22Rv1 (cell line): ENCODE results near the gene RPS14.

Source experiments
- H3K27ac ChIP-seq: fragments of 450-650 bp; 2 replicates; pipeline ENCODE4 v1.5.1; 2017
- ZFX ChIP-seq: fragments of 450-650 bp; IDR thresholded peaks from 2 replicates; pipeline ENCODE4 v1.6.1; 2017; ENCODE audit warnings: antibody characterized with exemption, borderline replicate concordance
- TF ChIP-seq, protein P1 (sequence below): fragments of 450-650 bp; IDR thresholded peaks from 2 replicates; pipeline ENCODE4 v1.5.1; 2017; ENCODE audit warnings: mild to moderate bottlenecking

The RPS14 gene

DNA sequence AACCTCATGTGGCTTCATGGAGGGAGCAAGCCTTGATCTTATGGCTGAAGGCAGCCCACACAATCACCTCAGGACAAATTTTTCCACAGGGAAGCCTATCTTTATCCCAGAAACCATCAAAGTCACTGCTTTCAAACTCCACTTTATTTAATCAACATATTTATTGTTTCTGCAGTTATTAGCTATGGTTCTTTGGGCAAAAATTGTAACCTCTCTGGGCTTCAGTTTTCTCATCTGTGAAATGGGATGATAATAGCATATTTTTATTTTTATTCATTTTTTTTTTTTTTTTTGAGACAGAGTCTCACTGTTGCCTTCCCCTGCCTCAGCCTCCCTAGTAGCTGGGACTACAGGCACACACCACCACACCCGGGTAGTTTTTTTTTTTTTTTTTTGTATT lies 2.1 kb upstream of the RPS14 start:
- TF ChIP-seq, protein P1, sequence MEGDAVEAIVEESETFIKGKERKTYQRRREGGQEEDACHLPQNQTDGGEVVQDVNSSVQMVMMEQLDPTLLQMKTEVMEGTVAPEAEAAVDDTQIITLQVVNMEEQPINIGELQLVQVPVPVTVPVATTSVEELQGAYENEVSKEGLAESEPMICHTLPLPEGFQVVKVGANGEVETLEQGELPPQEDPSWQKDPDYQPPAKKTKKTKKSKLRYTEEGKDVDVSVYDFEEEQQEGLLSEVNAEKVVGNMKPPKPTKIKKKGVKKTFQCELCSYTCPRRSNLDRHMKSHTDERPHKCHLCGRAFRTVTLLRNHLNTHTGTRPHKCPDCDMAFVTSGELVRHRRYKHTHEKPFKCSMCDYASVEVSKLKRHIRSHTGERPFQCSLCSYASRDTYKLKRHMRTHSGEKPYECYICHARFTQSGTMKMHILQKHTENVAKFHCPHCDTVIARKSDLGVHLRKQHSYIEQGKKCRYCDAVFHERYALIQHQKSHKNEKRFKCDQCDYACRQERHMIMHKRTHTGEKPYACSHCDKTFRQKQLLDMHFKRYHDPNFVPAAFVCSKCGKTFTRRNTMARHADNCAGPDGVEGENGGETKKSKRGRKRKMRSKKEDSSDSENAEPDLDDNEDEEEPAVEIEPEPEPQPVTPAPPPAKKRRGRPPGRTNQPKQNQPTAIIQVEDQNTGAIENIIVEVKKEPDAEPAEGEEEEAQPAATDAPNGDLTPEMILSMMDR, result no peak
- no peak for TF ChIP-seq ZFX
- H3K27ac ChIP-seq, result no peak overlapping the region

DNA sequence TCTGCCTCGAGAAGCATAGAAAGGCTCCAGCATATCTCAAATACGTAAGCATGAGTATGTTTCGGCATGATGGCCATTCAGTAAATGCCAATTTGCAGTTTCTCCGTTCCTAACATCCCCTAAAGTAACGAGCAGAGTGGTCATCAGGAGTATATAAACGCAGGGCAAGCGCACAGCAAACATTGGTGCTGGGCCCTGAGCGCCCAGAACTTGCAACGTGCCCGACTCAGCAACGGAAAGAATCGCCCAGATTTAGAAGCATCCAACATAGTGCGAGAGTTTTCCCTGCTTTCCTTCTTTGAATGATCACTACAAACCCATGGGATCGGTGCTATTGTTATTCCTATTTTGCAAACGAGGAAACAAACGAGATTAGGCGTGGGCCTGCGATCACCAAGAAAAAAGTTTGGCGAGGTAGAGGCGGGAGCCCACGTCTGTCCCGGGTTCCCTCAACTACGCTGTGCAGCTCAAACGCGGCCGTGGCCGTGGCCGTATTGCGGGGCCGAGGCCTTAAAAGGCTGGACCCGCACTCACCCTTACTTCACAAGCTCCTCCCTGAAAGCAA lies 505 bp downstream of the RPS14 start:
- peak overlapping the region; percentile 87 for H3K27ac ChIP-seq
- TF ChIP-seq ZFX, result no peak
- TF ChIP-seq, protein P1, result no peak

DNA sequence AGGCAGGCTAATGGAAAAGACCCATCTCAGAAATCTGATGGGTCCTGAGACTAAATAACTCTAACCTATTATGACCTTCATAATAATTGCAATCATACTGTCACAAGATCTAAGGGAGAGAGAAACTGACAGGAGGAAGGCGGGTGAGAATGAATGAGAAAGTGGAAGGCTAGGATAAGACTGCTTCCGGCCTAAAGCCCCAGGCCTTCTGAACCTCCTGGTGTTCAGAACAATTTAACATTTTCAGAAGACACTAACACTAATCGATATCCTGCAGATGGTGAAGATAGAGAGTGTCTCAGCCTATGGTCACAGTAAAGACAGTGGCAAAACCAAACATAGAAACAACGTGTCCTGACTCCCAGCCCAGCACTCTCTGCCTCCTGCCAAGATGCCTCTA lies 1.2 kb downstream of the RPS14 start:
- TF ChIP-seq ZFX, result no peak
- TF ChIP-seq, protein P1, result no peak
- H3K27ac ChIP-seq, result peak overlapping the region; percentile 87

DNA sequence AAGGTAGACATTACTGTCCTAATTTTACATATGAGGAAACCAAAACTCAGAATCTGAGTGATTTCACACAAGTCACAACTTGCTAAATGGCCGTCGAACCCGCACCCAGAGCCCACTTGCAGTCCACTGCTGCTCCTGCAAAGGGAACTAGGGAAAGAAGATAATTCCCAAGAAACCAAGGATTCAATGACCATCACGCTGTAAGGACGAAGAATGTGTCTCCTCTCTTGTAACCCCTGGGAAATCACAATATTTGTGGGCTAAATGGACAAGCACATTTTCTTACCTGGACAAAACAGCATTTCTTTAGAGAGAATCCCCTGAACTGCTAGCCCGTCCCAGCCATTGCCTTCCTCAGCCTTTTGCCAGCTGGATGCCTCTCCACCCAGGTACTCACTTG lies 2.4 kb downstream of the RPS14 start:
- no peak for TF ChIP-seq ZFX
- TF ChIP-seq, protein P1, result no peak
- peak overlapping the region; percentile 87; the same call in 1 of the 2 replicates for H3K27ac ChIP-seq

DNA sequence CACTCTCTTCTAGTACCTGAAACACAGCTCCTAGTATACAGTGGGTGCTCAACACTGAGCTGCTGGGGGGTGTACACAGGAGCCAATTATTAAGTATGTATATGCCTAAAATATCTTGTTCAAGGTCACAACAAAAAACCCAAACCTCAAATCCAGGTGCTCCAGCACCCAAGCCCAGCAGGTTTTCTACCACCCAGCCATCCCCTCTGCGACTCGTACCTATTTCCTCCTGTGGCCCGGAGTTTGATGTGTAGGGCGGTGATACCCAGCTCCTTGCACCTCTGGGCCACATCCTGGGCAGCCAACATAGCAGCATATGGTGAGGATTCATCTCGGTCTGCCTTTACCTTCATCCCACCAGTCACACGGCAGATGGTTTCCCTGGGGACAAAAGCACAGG lies 3.0 kb downstream of the RPS14 start:
- no peak for TF ChIP-seq ZFX
- TF ChIP-seq, protein P1, result no peak
- H3K27ac ChIP-seq, result no peak overlapping the region

DNA sequence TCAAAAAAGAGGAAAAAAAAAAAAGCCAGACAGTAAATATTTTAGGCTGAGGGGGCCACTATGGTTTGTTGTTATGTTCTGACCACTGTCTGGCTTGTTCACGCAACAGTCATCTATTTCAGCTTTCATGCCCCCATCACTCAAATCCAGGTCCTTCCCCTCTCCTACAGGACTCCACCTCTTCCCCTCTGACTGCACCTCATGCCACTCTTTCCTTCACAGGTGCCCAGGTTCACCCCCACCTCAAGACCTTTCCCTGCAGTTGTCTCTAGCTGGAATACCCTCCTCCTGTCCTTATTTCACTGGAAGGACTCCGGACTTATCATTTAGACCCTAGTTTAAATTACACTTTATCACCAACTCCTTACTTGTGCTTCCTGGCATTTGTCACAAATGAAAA lies 3.5 kb downstream of the RPS14 start:
- TF ChIP-seq ZFX, result no peak
- TF ChIP-seq, protein P1, result no peak
- no peak overlapping the region for H3K27ac ChIP-seq

DNA sequence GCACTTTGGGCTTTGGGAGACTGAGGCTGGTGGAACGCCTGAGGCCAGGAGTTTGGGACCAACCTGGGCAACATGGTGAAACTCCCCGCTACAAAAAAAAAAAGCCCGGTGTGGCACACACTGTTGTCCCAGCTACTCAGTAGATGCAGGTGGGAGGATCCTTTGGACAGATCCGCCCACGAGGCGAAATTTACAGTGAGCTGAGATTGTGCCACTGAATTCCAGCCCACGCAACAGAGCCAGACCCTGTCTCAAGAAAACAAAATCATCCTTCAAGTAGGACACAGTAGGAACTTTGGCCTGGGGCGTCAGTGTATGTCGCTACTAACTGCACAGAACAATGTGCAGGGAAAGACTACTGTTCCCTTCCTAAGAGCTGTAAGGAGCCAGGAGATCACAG lies 4.8 kb downstream of the RPS14 start:
- no peak overlapping the region for H3K27ac ChIP-seq
- no peak for TF ChIP-seq ZFX
- TF ChIP-seq, protein P1, result no peak
